ENCODE measurements around the gene LSS. TPM values are rescaled to one million over a fixed set of nuclear protein-coding genes. Genes with fewer than 3 reads are reported as not detected.
A peak's percentile ranks its signal among the peaks of the same experiment; 100 is the strongest.

The LSS gene
- total RNA-seq (2022) (121 and 127 TPM in 2 replicates), Bru-seq, nascent RNA (percentile 71 among the genes with signal in this experiment), BruChase-seq, experiment 1, labeled RNA remaining after a 2-hour chase (percentile 91 among the genes with signal in this experiment), BruChase-seq, experiment 2, labeled RNA remaining after a 6-hour chase (percentile 85 among the genes with signal in this experiment)
- long read RNA-seq, full-length matches to known transcripts: 28 of 73 reads
- long read RNA-seq, partial matches to known transcripts: 12 of 73 reads
- long read RNA-seq, other reads (novel, unspliced or antisense): 33 of 73 reads

DNA sequence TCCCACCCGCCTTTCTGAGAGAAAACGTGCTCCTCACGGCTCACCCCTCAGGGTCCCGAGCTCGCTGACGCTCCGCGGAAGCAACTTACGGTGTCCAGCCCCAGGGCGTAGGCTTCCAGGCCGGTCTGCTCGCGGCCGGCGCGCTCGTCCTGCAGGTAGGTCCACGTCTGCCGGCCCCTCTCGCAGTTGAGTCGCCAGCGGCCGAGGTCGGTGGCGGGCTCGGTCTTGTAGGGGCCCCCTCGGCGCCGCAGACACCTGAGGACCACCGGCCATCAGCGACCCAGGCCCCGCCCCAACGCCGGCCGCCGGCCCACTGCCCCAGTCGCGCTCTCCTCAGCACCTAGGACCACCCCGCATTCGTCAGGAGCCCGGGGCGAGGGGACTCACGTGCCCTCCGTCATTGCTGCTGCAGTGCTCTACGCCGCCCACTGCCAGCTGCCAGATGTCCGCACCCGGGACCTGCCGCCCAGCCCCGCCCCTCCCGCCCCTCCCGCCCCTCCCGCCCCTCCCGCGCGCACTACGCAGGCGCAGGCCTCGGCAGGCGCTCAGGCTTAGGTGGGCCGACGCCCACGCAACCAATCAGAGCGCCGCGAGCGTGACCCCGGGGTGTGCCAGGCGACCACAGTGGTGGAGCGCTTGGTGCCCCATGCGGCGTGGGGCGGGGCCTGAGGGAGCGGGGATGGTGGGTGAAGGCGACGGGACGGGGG is at the start of gene LSS:
Gene LSS (minus strand): TSS at position 430 of the 707 bp plus-strand sequence. CDS start 29 bp downstream, at position 401.
- Histone ChIP-seq H3K27me3 (replicated peaks; ENCODE audit: control insufficient read depth, insufficient read depth, low read length) (no peaks in the 10 kb centered on the region), H3K4me1 (peaks cover 32% of the 10 kb centered on the region), H3K36me3 (ENCODE audit: control insufficient read depth, insufficient read depth, low read length) (no peaks in the 10 kb centered on the region), H3K9me3 (no peaks in the 10 kb centered on the region), H3K4me3 (ENCODE audit: low read depth, low read length) (peak within 1 kb of the TSS; percentile 97)
- no peaks in the 10 kb centered on the region for H3K27me3 Mint-ChIP-seq (ENCODE audit: insufficient read depth, unreplicated experiment)
- no peaks in the 10 kb centered on the region for H3K9me3 Mint-ChIP-seq (ENCODE audit: unreplicated experiment)
- peak within 1 kb of the TSS; percentile 99 for H3K27ac Mint-ChIP-seq (ENCODE audit: unreplicated experiment)
- no TSS peak for BruUV-seq (replicated peaks)
- H3K4me1 Mint-ChIP-seq (ENCODE audit: low read depth, unreplicated experiment): peaks cover 33% of the 10 kb centered on the region
- intact Hi-C loops (cut with micrococcal nuclease; ENCODE audit: unreplicated experiment): loop anchor here (5.0 to 10.0 kb wide), 2 partner anchors 84 to 94 kb away; partner anchors contain the start of genes C21orf58 and PCNT
- TF ChIP-seq, protein P1, sequence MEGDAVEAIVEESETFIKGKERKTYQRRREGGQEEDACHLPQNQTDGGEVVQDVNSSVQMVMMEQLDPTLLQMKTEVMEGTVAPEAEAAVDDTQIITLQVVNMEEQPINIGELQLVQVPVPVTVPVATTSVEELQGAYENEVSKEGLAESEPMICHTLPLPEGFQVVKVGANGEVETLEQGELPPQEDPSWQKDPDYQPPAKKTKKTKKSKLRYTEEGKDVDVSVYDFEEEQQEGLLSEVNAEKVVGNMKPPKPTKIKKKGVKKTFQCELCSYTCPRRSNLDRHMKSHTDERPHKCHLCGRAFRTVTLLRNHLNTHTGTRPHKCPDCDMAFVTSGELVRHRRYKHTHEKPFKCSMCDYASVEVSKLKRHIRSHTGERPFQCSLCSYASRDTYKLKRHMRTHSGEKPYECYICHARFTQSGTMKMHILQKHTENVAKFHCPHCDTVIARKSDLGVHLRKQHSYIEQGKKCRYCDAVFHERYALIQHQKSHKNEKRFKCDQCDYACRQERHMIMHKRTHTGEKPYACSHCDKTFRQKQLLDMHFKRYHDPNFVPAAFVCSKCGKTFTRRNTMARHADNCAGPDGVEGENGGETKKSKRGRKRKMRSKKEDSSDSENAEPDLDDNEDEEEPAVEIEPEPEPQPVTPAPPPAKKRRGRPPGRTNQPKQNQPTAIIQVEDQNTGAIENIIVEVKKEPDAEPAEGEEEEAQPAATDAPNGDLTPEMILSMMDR (IDR thresholded peaks at IDR 0.05; ENCODE audit: insufficient read depth in 1 of 2, low read depth in 1 of 2, low read length in 1 of 2, severe bottlenecking in 1 of 2, unreplicated experiment in 1 of 2): no peak
- peak; percentile 99 for DNase-seq
- H3K4me3 Mint-ChIP-seq (ENCODE audit: unreplicated experiment): peak within 1 kb of the TSS; percentile 93
- ChIA-PET POLR2A (no interaction called here), CTCF (no interaction called here)
- peaks cover 69% of the 10 kb centered on the region for H3K36me3 Mint-ChIP-seq (ENCODE audit: insufficient read depth, unreplicated experiment)

DNA sequence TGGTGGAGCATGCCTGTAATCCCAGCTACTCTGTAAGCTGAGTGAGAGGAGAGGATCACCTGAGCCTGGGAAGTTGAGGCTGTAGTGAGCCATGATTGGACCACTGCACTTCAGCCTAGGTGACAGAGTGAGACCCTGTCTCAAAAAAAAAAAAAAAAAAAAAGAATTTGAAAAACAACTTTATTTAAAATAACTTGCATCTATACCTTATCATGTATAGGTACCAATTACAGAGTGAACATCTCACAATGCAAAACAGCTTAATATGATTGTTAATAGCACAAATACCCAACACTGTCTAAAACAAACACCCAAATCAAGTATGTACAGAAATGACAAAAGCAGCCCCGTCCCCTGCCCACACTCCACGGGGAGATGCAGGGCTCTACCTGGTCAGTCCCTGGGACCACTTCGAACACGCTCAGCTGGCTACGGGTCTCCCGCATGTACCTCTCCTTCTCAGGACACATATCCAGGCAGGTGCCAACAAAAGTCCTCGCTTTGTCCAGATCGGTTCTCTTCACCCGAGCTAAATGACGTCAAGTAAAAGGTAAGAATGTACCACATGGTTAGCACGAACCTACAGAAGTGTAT is 46.3 kb upstream of the LSS start:
- no peaks in the 10 kb centered on the region for H3K27me3 Mint-ChIP-seq (ENCODE audit: insufficient read depth, unreplicated experiment)
- no peaks in the 10 kb centered on the region; the same call in 1 of the 2 replicates for H3K36me3 ChIP-seq (ENCODE audit: control insufficient read depth, insufficient read depth, low read length)
- no peaks in the 10 kb centered on the region for H3K9me3 Mint-ChIP-seq (ENCODE audit: unreplicated experiment)
- H3K4me1 ChIP-seq: no peaks in the 10 kb centered on the region
- TF ChIP-seq, protein P1 (IDR thresholded peaks at IDR 0.05; ENCODE audit: insufficient read depth in 1 of 2, low read depth in 1 of 2, low read length in 1 of 2, severe bottlenecking in 1 of 2, unreplicated experiment in 1 of 2): no peak
- no peaks in the 10 kb centered on the region for H3K9me3 ChIP-seq
- no TSS peak for BruUV-seq (replicated peaks)
- H3K27me3 ChIP-seq (replicated peaks; ENCODE audit: control insufficient read depth, insufficient read depth, low read length): no peaks in the 10 kb centered on the region
- peaks cover 80% of the 10 kb centered on the region for H3K36me3 Mint-ChIP-seq (ENCODE audit: insufficient read depth, unreplicated experiment)
- POLR2A ChIA-PET: no interaction called here
- H3K4me3 ChIP-seq (ENCODE audit: low read depth, low read length): no peak overlapping the region
- CTCF ChIA-PET: no interaction called here
- no peak overlapping the region for H3K4me3 Mint-ChIP-seq (ENCODE audit: unreplicated experiment)
- intact Hi-C loops (cut with micrococcal nuclease; ENCODE audit: unreplicated experiment): no loop called here
- H3K4me1 Mint-ChIP-seq (ENCODE audit: low read depth, unreplicated experiment): no peaks in the 10 kb centered on the region
- H3K27ac Mint-ChIP-seq (ENCODE audit: unreplicated experiment): no peak overlapping the region
- DNase-seq: no peak

DNA sequence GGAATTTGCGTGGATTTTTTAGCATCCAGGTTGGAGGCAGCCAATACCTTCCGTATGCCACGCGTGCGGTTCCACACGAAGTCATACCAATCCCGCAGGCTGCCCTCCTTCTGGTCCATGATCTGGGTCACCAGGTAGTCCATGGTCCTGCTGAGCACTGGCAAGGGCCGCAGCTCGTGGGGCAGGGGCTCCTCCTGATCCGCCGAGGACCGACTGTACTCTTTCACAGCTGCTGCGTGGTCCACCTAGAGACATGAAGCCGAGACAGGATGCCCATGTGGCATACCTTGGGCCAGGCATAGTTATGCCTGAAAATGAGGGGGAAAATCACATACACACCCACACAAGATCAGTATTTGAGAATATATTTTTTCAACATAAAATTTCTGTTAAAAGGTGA is 44.8 kb upstream of the LSS start:
- H3K9me3 Mint-ChIP-seq (ENCODE audit: unreplicated experiment): no peaks in the 10 kb centered on the region
- Histone ChIP-seq H3K36me3 (ENCODE audit: control insufficient read depth, insufficient read depth, low read length) (no peaks in the 10 kb centered on the region; the same call in none of the 2 replicates), H3K4me3 (ENCODE audit: low read depth, low read length) (no peak overlapping the region), H3K27me3 (replicated peaks; ENCODE audit: control insufficient read depth, insufficient read depth, low read length) (no peaks in the 10 kb centered on the region), H3K9me3 (no peaks in the 10 kb centered on the region), H3K4me1 (no peaks in the 10 kb centered on the region)
- H3K4me3 Mint-ChIP-seq (ENCODE audit: unreplicated experiment): no peak overlapping the region
- no peaks in the 10 kb centered on the region for H3K4me1 Mint-ChIP-seq (ENCODE audit: low read depth, unreplicated experiment)
- POLR2A ChIA-PET: no interaction called here
- no TSS peak for BruUV-seq (replicated peaks)
- TF ChIP-seq, protein P1 (IDR thresholded peaks at IDR 0.05; ENCODE audit: insufficient read depth in 1 of 2, low read depth in 1 of 2, low read length in 1 of 2, severe bottlenecking in 1 of 2, unreplicated experiment in 1 of 2): no peak
- no peak for DNase-seq
- CTCF ChIA-PET: no interaction called here
- intact Hi-C loops (cut with micrococcal nuclease; ENCODE audit: unreplicated experiment): no loop called here
- no peak overlapping the region for H3K27ac Mint-ChIP-seq (ENCODE audit: unreplicated experiment)
- no peaks in the 10 kb centered on the region for H3K27me3 Mint-ChIP-seq (ENCODE audit: insufficient read depth, unreplicated experiment)
- H3K36me3 Mint-ChIP-seq (ENCODE audit: insufficient read depth, unreplicated experiment): peaks cover 79% of the 10 kb centered on the region
